Ishikawa (cell line): ENCODE measurements around the gene JOSD2.

Experiments
- CEBPB ChIP-seq: IDR thresholded peaks from 2 replicates; pipeline ENCODE4 v1.6.1; 2012
- CREB1 ChIP-seq: IDR thresholded peaks from 2 replicates; pipeline ENCODE4 v1.6.1; 2012; ENCODE audit warnings: low read depth
- EGR1 ChIP-seq: IDR thresholded peaks from 2 replicates; pipeline ENCODE4 v1.6.1; 2012
- EP300 ChIP-seq: IDR thresholded peaks from 2 replicates; pipeline ENCODE4 v1.6.1; 2012; ENCODE audit warnings: borderline replicate concordance
- FOXM1 ChIP-seq: IDR thresholded peaks from 2 replicates; pipeline ENCODE4 v1.6.1; 2012; ENCODE audit warnings: low read depth, borderline replicate concordance
- MAX ChIP-seq: IDR thresholded peaks from 2 replicates; pipeline ENCODE4 v1.6.1; 2012
- NFIC ChIP-seq: IDR thresholded peaks from 2 replicates; pipeline ENCODE4 v1.6.1; 2012
- RAD21 ChIP-seq: IDR thresholded peaks from 2 replicates; pipeline ENCODE4 v1.6.1; 2012; ENCODE audit warnings: low read depth
- REST ChIP-seq: IDR thresholded peaks from 2 replicates; pipeline ENCODE4 v1.6.1; 2012; ENCODE audit warnings: low read depth, mild to moderate bottlenecking
- TAF1 ChIP-seq: IDR thresholded peaks from 2 replicates; pipeline ENCODE4 v1.6.1; 2012; ENCODE audit warnings: low read depth, mild to moderate bottlenecking
- TCF12 ChIP-seq: IDR thresholded peaks from 2 replicates; pipeline ENCODE4 v1.6.1; 2012; ENCODE audit warnings: low read depth
- TEAD4 ChIP-seq: IDR thresholded peaks from 2 replicates; pipeline ENCODE4 v1.6.1; 2012
- USF1 ChIP-seq: IDR thresholded peaks from 2 replicates; pipeline ENCODE4 v1.6.1; 2012
- YY1 ChIP-seq: IDR thresholded peaks from 2 replicates; pipeline ENCODE4 v1.6.1; 2012; ENCODE audit warnings: low read depth
- ZBTB7A ChIP-seq: IDR thresholded peaks from 2 replicates; pipeline ENCODE4 v1.6.1; 2012; ENCODE audit warnings: low read depth

The JOSD2 gene

GRCh38 chr19:50514346-50515167 lies 3.6 kb upstream of the JOSD2 start:
- TF ChIP-seq YY1 = no peak
- TF ChIP-seq TCF12 = no peak

- TF ChIP-seq USF1 = no peak
Observed at GRCh38 chr19:50513746-50514345, 2.9 kb upstream of the JOSD2 start, which contains the start of gene ASPDH. Gene ASPDH (minus strand): TSS chr19:50513913. CDS start chr19:50513823, 90 bp downstream.

- TF ChIP-seq MAX (no peak), TEAD4 (no peak), NFIC (no peak), TCF12 (no peak), EGR1 (no peak), RAD21 (no peak), USF1 (no peak), TAF1 (no peak), YY1 (no peak), EP300 (no peak), ZBTB7A (no peak), FOXM1 (no peak), CREB1 (no peak), CEBPB (no peak), REST (no peak)
Observed at GRCh38 chr19:50512999-50513745, 2.2 kb upstream of the JOSD2 start.

- no peak for TF ChIP-seq TAF1
- no peak for TF ChIP-seq MAX
- TF ChIP-seq EP300 = no peak
- TF ChIP-seq YY1 = no peak
- TF ChIP-seq TEAD4 = no peak
- TF ChIP-seq USF1 = no peak
Observed at GRCh38 chr19:50512112-50512998, 1.4 kb upstream of the JOSD2 start.

- TF ChIP-seq CREB1 = no peak
- TF ChIP-seq RAD21 = no peak
- TF ChIP-seq NFIC = no peak
- no peak for TF ChIP-seq CEBPB
- no peak for TF ChIP-seq ZBTB7A
- TF ChIP-seq EGR1 = no peak
- no peak for TF ChIP-seq TAF1
- TF ChIP-seq REST = no peak
- no peak for TF ChIP-seq TEAD4
- TF ChIP-seq MAX = no peak
- TF ChIP-seq YY1 = no peak
- no peak for TF ChIP-seq FOXM1
- no peak for TF ChIP-seq EP300
- TF ChIP-seq USF1 = no peak
- no peak for TF ChIP-seq TCF12
Observed at GRCh38 chr19:50510700-50511068, 307 bp downstream of the JOSD2 start.
